Esophagus muscularis mucosa (tissue), 3 donors: Measurements from ENCODE around the gene COL26A1.

Source experiments
- POLR2AphosphoS5 ChIP-seq, 2 donors: sonication (generic); formaldehyde crosslinking; IDR thresholded peaks; one replicate each; pipeline ENCODE4 v1.6.1; 2017; ENCODE audit warnings: antibody characterized with exemption in 2 of 2
- TF ChIP-seq, protein P1 (sequence below), 3 experiments: fragments of 200-600 bp in 2 of 3; fragments of 450-650 bp in 1 of 3; sonication (generic) in 2 of 3; IDR thresholded peaks; one replicate each; pipeline ENCODE4 v1.5.1; 2017 to 2019; ENCODE audit warnings: antibody characterized with exemption in 3 of 3, mild to moderate bottlenecking in 2 of 3, moderate library complexity in 1 of 3

DNA sequence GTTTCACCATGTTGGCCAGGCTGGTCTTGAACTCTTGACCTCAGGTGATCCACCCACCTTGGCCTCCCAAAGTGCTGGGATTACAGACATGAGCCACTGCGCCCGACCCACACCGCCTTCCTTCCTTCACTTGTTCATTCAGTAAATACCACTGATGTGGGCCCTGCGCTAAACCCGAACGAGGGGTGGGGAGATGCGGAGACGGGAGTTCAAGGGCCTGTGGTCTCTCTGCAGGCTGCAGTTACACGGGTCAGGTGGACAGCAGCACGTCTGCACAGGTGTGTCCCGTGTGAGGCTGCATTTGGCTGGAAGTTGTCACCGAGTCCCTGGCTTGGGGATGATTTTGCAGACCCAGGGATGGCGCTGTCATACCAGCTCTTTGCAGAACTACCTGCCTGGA lies 38.1 kb downstream of the COL26A1 start:
- TF ChIP-seq, protein P1, sequence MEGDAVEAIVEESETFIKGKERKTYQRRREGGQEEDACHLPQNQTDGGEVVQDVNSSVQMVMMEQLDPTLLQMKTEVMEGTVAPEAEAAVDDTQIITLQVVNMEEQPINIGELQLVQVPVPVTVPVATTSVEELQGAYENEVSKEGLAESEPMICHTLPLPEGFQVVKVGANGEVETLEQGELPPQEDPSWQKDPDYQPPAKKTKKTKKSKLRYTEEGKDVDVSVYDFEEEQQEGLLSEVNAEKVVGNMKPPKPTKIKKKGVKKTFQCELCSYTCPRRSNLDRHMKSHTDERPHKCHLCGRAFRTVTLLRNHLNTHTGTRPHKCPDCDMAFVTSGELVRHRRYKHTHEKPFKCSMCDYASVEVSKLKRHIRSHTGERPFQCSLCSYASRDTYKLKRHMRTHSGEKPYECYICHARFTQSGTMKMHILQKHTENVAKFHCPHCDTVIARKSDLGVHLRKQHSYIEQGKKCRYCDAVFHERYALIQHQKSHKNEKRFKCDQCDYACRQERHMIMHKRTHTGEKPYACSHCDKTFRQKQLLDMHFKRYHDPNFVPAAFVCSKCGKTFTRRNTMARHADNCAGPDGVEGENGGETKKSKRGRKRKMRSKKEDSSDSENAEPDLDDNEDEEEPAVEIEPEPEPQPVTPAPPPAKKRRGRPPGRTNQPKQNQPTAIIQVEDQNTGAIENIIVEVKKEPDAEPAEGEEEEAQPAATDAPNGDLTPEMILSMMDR (IDR thresholded peaks at IDR 0.05): no peak
- no peak for TF ChIP-seq POLR2AphosphoS5 (IDR thresholded peaks at IDR 0.05)
